ENCODE data around the gene GNB5. TPM values are rescaled to one million over a fixed set of nuclear protein-coding genes. Genes with fewer than 3 reads are reported as not detected.

The GNB5 gene
- total RNA-seq, 1 donor from 2014 or later = 25.6 TPM

- Histone ChIP-seq H3K9me3 (ENCODE audit: insufficient read depth, low read depth, low read length) (no peaks in the 10 kb centered on the region), H2AFZ (ENCODE audit: low read depth, low read length) (no peak overlapping the region), H3K4me3 (ENCODE audit: insufficient read depth, low read depth, low read length) (no peak overlapping the region), H3K79me2 (ENCODE audit: insufficient read depth, low read length) (no peaks in the 10 kb centered on the region), H4K20me1 (ENCODE audit: insufficient read depth, low read length) (no peaks in the 10 kb centered on the region), H3K9ac (ENCODE audit: low read length) (no peak overlapping the region), H3K36me3 (ENCODE audit: insufficient read depth, low read length) (peaks cover 5% of the 10 kb centered on the region), H3K4me2 (ENCODE audit: low read length) (no peak overlapping the region), H3K27ac (ENCODE audit: low read depth, low read length) (no peak overlapping the region), H3K27me3 (ENCODE audit: insufficient read depth, low read length) (no peaks in the 10 kb centered on the region), H3K4me1 (ENCODE audit: insufficient read depth, low read length) (no peaks in the 10 kb centered on the region)
- Mint-ChIP-seq H3K9me3 (ENCODE audit: unreplicated experiment) (no peaks in the 10 kb centered on the region), H3K27ac (ENCODE audit: unreplicated experiment) (peak overlapping the region; percentile 22), H3K27me3 (ENCODE audit: low read depth, unreplicated experiment) (no peaks in the 10 kb centered on the region), H3K4me3 (ENCODE audit: unreplicated experiment) (no peak overlapping the region), H3K4me1 (ENCODE audit: low read depth, unreplicated experiment) (peaks cover 12% of the 10 kb centered on the region), H3K36me3 (ENCODE audit: low read depth, unreplicated experiment) (peaks cover 15% of the 10 kb centered on the region)
- TF ChIP-seq CTCF (IDR thresholded peaks at IDR 0.05; ENCODE audit: insufficient read depth, low read depth, low read length) = no peak
- TF ChIP-seq EZH2 (IDR thresholded peaks at IDR 0.05; ENCODE audit: insufficient read depth, low read length) = no peak
- no peak for DNase-seq (ENCODE audit: low read depth)
- no peak for FAIRE-seq
Observed at GRCh38 chr15:52067545-52067926, 123.7 kb downstream of the GNB5 start.

DNA sequence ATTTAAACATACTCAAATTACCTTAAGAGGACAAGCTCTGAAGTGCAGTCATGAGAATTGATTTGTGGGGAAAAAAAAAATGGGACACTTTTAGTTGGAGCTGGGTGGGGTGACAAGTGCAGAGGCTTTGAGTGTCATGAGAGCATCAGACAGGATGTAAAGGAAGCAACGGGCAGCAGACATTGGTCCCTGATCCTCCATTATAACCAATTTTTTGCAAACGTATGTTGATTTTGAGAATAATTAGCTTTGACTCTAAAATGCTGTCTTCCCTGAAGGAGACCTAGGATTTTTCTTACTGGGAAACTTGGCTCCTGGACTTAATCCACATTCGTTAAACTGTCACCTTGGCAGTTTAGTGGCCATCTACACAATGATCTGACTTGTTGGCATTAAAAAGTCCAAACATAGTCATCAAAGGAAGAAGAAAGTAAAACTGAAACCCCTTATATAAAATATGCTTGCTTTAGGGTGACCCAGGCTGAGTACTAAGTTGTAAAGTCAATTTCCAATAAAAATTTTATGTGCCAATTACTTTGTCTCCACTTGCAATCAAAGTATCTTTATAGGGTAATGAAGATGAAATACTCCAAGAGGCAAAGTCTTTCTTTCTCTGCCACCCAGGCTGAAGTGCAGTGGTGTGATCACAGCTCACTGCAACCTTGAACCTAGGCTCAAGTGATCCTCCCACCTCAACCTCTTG is 124.2 kb downstream of the GNB5 start:
- Mint-ChIP-seq H3K4me3 (ENCODE audit: unreplicated experiment) (no peak overlapping the region), H3K36me3 (ENCODE audit: low read depth, unreplicated experiment) (peaks cover 15% of the 10 kb centered on the region), H3K4me1 (ENCODE audit: low read depth, unreplicated experiment) (peaks cover 12% of the 10 kb centered on the region), H3K9me3 (ENCODE audit: unreplicated experiment) (no peaks in the 10 kb centered on the region), H3K27ac (ENCODE audit: unreplicated experiment) (no peak overlapping the region), H3K27me3 (ENCODE audit: low read depth, unreplicated experiment) (no peaks in the 10 kb centered on the region)
- peaks cover 7% of the 10 kb centered on the region for H3K36me3 ChIP-seq (ENCODE audit: insufficient read depth, low read length)
- H3K4me3 ChIP-seq (ENCODE audit: insufficient read depth, low read depth, low read length) = no peak overlapping the region
- TF ChIP-seq EZH2 (IDR thresholded peaks at IDR 0.05; ENCODE audit: insufficient read depth, low read length) (no peak), CTCF (IDR thresholded peaks at IDR 0.05; ENCODE audit: insufficient read depth, low read depth, low read length) (no peak)
- no peaks in the 10 kb centered on the region for H3K27me3 ChIP-seq (ENCODE audit: insufficient read depth, low read length)
- no peaks in the 10 kb centered on the region for H3K4me1 ChIP-seq (ENCODE audit: insufficient read depth, low read length)
- H3K9me3 ChIP-seq (ENCODE audit: insufficient read depth, low read depth, low read length) = no peaks in the 10 kb centered on the region
- DNase-seq (ENCODE audit: low read depth) (no peak), FAIRE-seq (no peak)
- no peak overlapping the region for H3K9ac ChIP-seq (ENCODE audit: low read length)
- H3K79me2 ChIP-seq (ENCODE audit: insufficient read depth, low read length) = no peaks in the 10 kb centered on the region
- no peaks in the 10 kb centered on the region for H4K20me1 ChIP-seq (ENCODE audit: insufficient read depth, low read length)
- H2AFZ ChIP-seq (ENCODE audit: low read depth, low read length) = no peak overlapping the region
- H3K4me2 ChIP-seq (ENCODE audit: low read length) = no peak overlapping the region
- no peak overlapping the region for H3K27ac ChIP-seq (ENCODE audit: low read depth, low read length)

Other genes starting within 250 kb of the GNB5 start
- gene LEO1, start 219.6 kb downstream of the GNB5 start, total RNA-seq = 24.1 and 25.5 TPM in 2 replicates
- gene MAPK6, start 172.2 kb downstream of the GNB5 start, total RNA-seq = 96.6 and 98.2 TPM in 2 replicates
- gene BCL2L10, start 78.6 kb downstream of the GNB5 start, total RNA-seq = not detected in 2 replicates
- gene MYO5C, start 104.4 kb upstream of the GNB5 start, total RNA-seq = 2.7 and 4.5 TPM in 2 replicates